HEK293T (cell line): Measurements from ENCODE around the gene SNX8.

Source experiments
- CTCF ChIA-PET: fragments of 350-600 bp; formaldehyde crosslinking; extraction: SDS; loops from one replicate; lab custom pipeline; 2021; ENCODE audit warnings: antibody characterized with exemption, inconsistent platforms; lab: Yijun Ruan, JAX
- POLR2A ChIA-PET: fragments of 350-600 bp; formaldehyde crosslinking; extraction: SDS; loops from one replicate; lab custom pipeline; 2020; ENCODE audit warnings: antibody characterized with exemption, inconsistent platforms; lab: Yijun Ruan, JAX
- DNase-seq: peaks from one replicate; pipeline ENCODE4 v3.0.0; 2012; ENCODE audit warnings: mixed read lengths; ENCODE audit errors: extremely low spot score
- ARNT ChIP-seq: fragments of 450-650 bp; IDR thresholded peaks from 2 replicates; pipeline ENCODE4 v1.6.1; 2017; ENCODE audit warnings: mild to moderate bottlenecking
- BHLHE40 ChIP-seq: fragments of 450-650 bp; IDR thresholded peaks from 2 replicates; pipeline ENCODE4 v1.6.1; 2016; ENCODE audit warnings: mild to moderate bottlenecking, moderate library complexity, borderline replicate concordance
- CTBP1 ChIP-seq: fragments of 450-650 bp; IDR thresholded peaks from 2 replicates; pipeline ENCODE4 v1.6.1; 2016; ENCODE audit warnings: borderline replicate concordance
- ELF4 ChIP-seq: fragments of 450-650 bp; IDR thresholded peaks from 2 replicates; pipeline ENCODE4 v1.6.1; 2017; ENCODE audit warnings: antibody characterized with exemption
- FOXA1 ChIP-seq: fragments of 450-650 bp; IDR thresholded peaks from 2 replicates; pipeline ENCODE4 v1.6.1; 2016; ENCODE audit warnings: mild to moderate bottlenecking
- FOXK2 ChIP-seq: fragments of 450-650 bp; IDR thresholded peaks from 2 replicates; pipeline ENCODE4 v1.6.1; 2016; ENCODE audit warnings: mild to moderate bottlenecking
- FOXM1 ChIP-seq: fragments of 450-650 bp; IDR thresholded peaks from 2 replicates; pipeline ENCODE4 v1.6.1; 2017; ENCODE audit warnings: mild to moderate bottlenecking, borderline replicate concordance
- HDGF ChIP-seq: fragments of 450-650 bp; IDR thresholded peaks from 2 replicates; pipeline ENCODE4 v1.6.1; 2017; ENCODE audit warnings: antibody characterized with exemption, borderline replicate concordance
- L3MBTL2 ChIP-seq: fragments of 450-650 bp; conservative IDR thresholded peaks from 2 replicates; pipeline ENCODE4 v1.6.1; 2016; ENCODE audit warnings: mild to moderate bottlenecking
- LEF1 ChIP-seq: fragments of 450-650 bp; IDR thresholded peaks from 2 replicates; pipeline ENCODE4 v1.6.1; 2017; ENCODE audit warnings: mild to moderate bottlenecking, borderline replicate concordance
- NFRKB ChIP-seq: fragments of 450-650 bp; IDR thresholded peaks from 2 replicates; pipeline ENCODE4 v1.6.1; 2016; ENCODE audit warnings: mild to moderate bottlenecking, moderate library complexity
- SP1 ChIP-seq: fragments of 450-650 bp; IDR thresholded peaks from 2 replicates; pipeline ENCODE4 v1.6.1; 2017
- SUZ12 ChIP-seq: fragments of 450-650 bp; IDR thresholded peaks from 2 replicates; pipeline ENCODE4 v1.6.1; 2016; ENCODE audit warnings: mild to moderate bottlenecking
- TARDBP ChIP-seq: fragments of 450-650 bp; IDR thresholded peaks from 2 replicates; pipeline ENCODE4 v1.6.1; 2016
- ZNF384 ChIP-seq: fragments of 450-650 bp; IDR thresholded peaks from 2 replicates; pipeline ENCODE4 v1.6.1; 2016
- TF ChIP-seq, protein P1 (sequence below): fragments of 450-650 bp; IDR thresholded peaks from 2 replicates; pipeline ENCODE4 v1.6.1; 2016

SNX8 gene

DNA sequence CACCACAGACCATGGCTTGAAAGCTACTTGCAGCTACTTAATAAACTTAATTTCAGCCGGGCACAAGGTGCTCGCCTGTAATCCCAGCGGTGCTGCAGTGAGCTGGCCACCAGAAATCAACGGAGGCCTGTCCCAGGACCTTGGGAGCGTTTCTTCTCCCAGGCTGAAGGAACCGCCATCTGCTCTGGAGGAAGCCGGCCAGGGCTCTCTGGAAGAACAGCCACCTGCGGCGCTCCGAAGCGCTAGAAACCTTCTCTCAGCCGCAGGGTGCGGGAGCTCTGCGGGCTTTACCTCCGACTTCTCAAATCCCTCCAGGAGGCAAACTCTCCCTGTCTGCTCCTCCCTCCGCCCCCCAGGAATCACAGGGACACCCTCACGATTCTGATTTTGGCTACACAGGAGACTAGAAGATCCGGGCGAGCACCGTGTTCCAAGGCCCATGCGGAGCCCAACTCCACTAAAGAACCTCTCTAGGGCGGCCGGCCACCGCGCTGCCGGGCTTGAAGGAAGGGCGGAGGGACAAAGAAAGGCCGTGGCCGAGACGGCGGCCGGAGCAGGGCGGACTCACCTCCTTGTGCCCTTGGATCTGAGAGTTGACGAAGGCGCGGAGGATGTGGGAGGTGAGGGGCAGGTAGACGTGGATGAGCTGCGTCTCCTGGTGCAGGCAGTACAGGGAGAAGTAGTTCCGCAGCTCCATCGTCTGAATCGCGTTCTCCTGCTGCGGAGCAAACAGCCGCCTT is 57.8 kb downstream of the SNX8 start:
- POLR2A ChIA-PET, result interaction anchor here (1.9 kb wide), 1 partner anchor 15 kb away, joined by 5 read pairs; the partner anchor contains the start of genes MRM2 and NUDT1
- no peak for TF ChIP-seq NFRKB
- TF ChIP-seq TARDBP, result no peak
- TF ChIP-seq LEF1, result no peak
- no peak for TF ChIP-seq ARNT
- no peak for TF ChIP-seq FOXK2
- TF ChIP-seq, protein P1, sequence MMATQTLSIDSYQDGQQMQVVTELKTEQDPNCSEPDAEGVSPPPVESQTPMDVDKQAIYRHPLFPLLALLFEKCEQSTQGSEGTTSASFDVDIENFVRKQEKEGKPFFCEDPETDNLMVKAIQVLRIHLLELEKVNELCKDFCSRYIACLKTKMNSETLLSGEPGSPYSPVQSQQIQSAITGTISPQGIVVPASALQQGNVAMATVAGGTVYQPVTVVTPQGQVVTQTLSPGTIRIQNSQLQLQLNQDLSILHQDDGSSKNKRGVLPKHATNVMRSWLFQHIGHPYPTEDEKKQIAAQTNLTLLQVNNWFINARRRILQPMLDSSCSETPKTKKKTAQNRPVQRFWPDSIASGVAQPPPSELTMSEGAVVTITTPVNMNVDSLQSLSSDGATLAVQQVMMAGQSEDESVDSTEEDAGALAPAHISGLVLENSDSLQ, result no peak
- no peak for TF ChIP-seq FOXM1
- TF ChIP-seq FOXA1, result no peak
- no peak for DNase-seq
- CTCF ChIA-PET, result no interaction called here

DNA sequence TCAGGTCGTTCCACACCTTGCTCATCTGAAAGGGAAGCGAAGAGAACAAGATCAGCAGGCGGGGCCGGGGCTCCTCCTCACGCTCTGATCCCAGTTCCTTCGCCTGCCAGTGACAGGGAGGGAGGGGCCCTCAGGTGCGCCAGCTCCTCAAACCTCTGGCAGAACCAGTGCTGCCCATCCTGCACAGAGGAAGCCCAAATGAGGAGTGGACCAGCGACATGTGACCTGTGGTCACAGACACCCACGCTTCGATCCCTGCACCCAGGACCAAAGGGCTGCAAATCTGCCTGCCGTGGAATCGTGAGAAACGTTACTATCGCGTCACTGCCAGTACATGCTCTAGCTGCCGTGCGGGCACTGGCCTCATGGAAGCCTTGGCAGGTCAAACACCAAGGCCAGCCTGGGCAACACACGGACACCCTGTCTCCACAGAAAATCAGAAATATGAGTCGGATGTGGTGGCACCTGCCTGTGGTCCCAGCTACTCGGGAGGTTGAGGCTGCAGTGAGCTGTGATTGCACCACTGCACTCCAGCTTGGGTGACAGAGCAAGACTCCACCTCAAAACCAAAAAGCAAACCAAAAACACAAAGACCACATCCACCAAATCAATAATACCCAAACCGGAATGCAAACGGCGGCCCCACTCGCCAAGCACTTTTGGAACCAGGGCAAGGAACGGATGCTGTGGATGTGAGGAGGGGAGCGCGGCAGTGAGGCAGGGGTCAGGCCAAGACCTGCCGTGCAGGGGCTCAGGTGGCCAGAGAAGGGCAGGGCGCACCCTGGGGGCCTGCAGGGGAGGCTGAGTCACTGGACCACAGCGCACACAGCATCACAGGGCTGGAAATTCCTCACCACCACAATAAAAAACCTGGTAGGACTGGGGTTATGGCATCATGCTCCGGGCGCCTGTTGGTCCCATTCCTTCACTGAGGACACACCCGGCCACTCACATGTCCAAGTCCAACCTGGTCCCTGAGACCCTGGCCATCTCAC is 58.8 kb downstream of the SNX8 start:
- no peak for DNase-seq
- CTCF ChIA-PET, result no interaction called here
- no peak for TF ChIP-seq L3MBTL2
- TF ChIP-seq HDGF, result no peak
- TF ChIP-seq SP1, result no peak
- TF ChIP-seq BHLHE40, result no peak
- no peak for TF ChIP-seq ARNT
- no peak for TF ChIP-seq FOXK2
- TF ChIP-seq FOXM1, result no peak
- TF ChIP-seq LEF1, result no peak
- TF ChIP-seq FOXA1, result no peak
- TF ChIP-seq ELF4, result no peak
- no peak for TF ChIP-seq ZNF384
- TF ChIP-seq TARDBP, result no peak
- no peak for TF ChIP-seq CTBP1
- TF ChIP-seq NFRKB, result no peak
- TF ChIP-seq SUZ12, result no peak
- TF ChIP-seq, protein P1, result no peak
- POLR2A ChIA-PET, result interaction anchor here (0.8 to 1.9 kb wide), 2 partner anchors 13 to 14 kb away, joined by 4 to 5 read pairs; partner anchors contain the start of genes MRM2 and NUDT1

DNA sequence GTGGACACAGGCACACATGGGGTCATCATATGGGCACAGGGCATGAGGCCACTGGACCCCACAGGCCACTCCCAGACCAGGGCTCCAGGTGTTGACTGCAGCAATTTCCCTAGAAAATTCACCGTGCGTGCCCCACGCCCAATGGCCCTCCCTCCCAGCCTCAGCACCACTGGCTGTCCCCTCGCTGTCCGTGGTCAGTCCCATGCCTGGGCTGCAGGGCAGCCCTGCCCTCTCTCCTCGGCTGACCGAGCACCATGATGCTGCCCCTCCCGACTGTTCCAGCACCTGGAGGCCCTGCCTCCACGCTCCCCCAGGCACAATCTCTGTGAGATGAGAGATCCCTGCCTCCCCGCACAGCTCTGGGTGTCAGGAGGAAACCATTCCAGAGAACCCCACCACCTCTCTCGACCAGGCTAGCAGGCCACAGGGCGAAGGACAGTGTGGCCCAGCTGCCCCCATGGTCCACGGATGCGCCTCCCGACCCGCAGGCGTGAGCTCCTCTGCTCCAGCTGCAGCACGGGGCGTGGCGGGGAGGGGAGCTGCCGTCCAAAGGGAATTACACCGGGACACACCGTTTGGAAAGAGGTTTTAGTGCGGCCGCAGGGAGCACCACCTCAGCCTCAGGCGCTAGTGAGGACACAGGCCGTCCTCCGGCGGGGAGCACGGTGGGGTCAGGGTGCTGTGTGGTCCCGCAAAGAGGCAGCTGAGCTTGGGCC is 59.7 kb downstream of the SNX8 start:
- TF ChIP-seq SUZ12 (no peak), BHLHE40 (no peak), ELF4 (no peak), FOXM1 (no peak), HDGF (no peak), ARNT (no peak), CTBP1 (no peak), NFRKB (no peak), LEF1 (no peak), SP1 (no peak), ZNF384 (no peak), FOXK2 (no peak), FOXA1 (no peak), TARDBP (no peak), L3MBTL2 (no peak)
- TF ChIP-seq, protein P1, result no peak
- DNase-seq, result no peak
- POLR2A ChIA-PET, result interaction anchor here (0.8 to 1.3 kb wide), 2 partner anchors 13 kb away, joined by 3 to 4 read pairs; partner anchors contain the start of genes MRM2 and NUDT1
- CTCF ChIA-PET, result no interaction called here

DNA sequence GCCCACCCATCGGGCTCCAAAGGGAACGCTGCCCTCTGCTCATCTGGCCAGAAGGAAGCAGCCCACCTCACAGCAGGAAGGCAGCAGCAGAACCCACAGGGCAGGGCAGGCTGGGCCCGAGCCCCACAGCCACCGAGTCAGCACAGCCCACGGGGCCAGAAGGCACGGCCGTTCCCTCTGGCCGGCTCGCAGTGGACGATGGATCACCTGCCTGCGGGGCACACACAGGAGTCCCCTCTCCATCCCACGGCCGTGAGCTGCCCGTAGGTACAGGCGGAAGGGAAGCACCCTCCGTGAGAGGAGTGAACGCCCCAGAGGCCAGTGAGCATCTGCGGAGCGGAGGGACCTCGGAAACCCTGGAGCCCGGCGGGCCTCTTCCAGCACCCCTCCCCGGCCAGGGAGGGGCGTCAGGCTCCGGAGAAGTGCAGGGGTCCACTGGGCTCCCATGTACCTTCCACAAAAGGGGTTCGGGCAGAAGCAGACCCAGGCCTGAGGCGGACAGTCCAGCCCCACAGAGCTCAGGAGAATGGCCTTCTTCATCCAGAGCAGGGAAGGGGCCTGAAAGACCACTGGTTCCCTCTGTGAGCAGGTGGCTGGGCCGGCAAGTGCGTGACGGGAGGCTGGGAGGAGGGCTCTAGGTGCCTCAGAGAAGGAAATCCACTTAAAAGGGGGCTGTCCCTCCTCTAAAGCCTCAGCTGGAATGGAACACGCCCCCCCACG is 60.6 kb downstream of the SNX8 start:
- ChIA-PET POLR2A (interaction anchor here (1.3 kb wide), 1 partner anchor 12 kb away, joined by 3 read pairs; the partner anchor contains the start of genes MRM2 and NUDT1), CTCF (no interaction called here)
- no peak for DNase-seq
- TF ChIP-seq, protein P1, result no peak
- no peak for TF ChIP-seq HDGF
- TF ChIP-seq FOXA1, result no peak
- no peak for TF ChIP-seq L3MBTL2
- TF ChIP-seq BHLHE40, result no peak
- TF ChIP-seq SP1, result no peak
- TF ChIP-seq NFRKB, result no peak
- no peak for TF ChIP-seq ELF4
- no peak for TF ChIP-seq TARDBP
- no peak for TF ChIP-seq CTBP1
- no peak for TF ChIP-seq ARNT
- no peak for TF ChIP-seq ZNF384
- no peak for TF ChIP-seq SUZ12
- TF ChIP-seq FOXM1, result no peak
- TF ChIP-seq FOXK2, result no peak
- TF ChIP-seq LEF1, result no peak
